ENCODE measurements around the gene MTCL1. TPM values are rescaled to one million over a fixed set of nuclear protein-coding genes. Genes with fewer than 3 reads are reported as not detected.

Gene MTCL1
- total RNA-seq, 1 experiment from 2014 or later = 50.1 TPM

DNA sequence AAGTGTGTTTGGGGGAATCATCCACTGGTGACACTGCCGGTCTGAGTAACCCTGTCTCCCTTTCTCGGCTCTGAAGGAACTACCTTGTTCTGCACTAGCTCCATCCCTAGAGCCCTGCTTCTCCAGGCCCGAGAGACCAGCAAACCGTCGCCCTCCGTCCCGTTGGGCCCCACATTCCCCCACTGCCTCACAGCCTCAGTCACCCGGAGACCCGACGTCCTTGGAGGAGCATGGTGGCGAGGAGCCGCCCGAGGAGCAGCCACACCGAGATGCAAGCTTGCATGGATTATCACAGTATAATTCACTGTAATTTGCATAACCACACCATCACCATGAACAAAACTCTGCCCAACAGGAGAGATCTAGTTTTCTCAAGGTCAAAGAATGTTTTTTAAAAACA is 126.2 kb downstream of the MTCL1 start:
- TF ChIP-seq SIN3A (IDR thresholded peaks at IDR 0.05; ENCODE audit: borderline replicate concordance, insufficient read depth, low read depth, low read length) = no peak
- TF ChIP-seq POLR2AphosphoS5 (IDR thresholded peaks at IDR 0.05; ENCODE audit: low read depth, low read length) = no peak
- TF ChIP-seq, protein P1, sequence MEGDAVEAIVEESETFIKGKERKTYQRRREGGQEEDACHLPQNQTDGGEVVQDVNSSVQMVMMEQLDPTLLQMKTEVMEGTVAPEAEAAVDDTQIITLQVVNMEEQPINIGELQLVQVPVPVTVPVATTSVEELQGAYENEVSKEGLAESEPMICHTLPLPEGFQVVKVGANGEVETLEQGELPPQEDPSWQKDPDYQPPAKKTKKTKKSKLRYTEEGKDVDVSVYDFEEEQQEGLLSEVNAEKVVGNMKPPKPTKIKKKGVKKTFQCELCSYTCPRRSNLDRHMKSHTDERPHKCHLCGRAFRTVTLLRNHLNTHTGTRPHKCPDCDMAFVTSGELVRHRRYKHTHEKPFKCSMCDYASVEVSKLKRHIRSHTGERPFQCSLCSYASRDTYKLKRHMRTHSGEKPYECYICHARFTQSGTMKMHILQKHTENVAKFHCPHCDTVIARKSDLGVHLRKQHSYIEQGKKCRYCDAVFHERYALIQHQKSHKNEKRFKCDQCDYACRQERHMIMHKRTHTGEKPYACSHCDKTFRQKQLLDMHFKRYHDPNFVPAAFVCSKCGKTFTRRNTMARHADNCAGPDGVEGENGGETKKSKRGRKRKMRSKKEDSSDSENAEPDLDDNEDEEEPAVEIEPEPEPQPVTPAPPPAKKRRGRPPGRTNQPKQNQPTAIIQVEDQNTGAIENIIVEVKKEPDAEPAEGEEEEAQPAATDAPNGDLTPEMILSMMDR (IDR thresholded peaks at IDR 0.05) = no peak
- ATAC-seq (no peak), DNase-seq (ENCODE audit: low read depth, low spot score) (no peak)
- BruUV-seq (replicated peaks) = no TSS peak
- intact Hi-C loops (cut with micrococcal nuclease; ENCODE audit: unreplicated experiment) = no loop called here
- Histone ChIP-seq H3K36me3 (ENCODE audit: control insufficient read depth, insufficient read depth, low read length) (no peaks in the 10 kb centered on the region), H3K9me3 (ENCODE audit: control insufficient read depth, insufficient read depth, low read depth, low read length) (no peaks in the 10 kb centered on the region), H3K4me3 (ENCODE audit: low read depth in 2 of 2, low read length in 2 of 2) (no peak overlapping the region), H3K27me3 (ENCODE audit: control insufficient read depth, insufficient read depth, low read length) (no peaks in the 10 kb centered on the region), H3K4me1 (ENCODE audit: control insufficient read depth, insufficient read depth, low read length) (no peaks in the 10 kb centered on the region), H3K27ac (ENCODE audit: low read length) (no peak overlapping the region)
- POLR2A ChIA-PET = no interaction called here
- in situ Hi-C loops (cut with HindIII; ENCODE audit: low pct_unique_long_range_greater_than_20kb, low sequenced_read_pairs) = no loop called here
- CTCF ChIA-PET = no interaction called here

DNA sequence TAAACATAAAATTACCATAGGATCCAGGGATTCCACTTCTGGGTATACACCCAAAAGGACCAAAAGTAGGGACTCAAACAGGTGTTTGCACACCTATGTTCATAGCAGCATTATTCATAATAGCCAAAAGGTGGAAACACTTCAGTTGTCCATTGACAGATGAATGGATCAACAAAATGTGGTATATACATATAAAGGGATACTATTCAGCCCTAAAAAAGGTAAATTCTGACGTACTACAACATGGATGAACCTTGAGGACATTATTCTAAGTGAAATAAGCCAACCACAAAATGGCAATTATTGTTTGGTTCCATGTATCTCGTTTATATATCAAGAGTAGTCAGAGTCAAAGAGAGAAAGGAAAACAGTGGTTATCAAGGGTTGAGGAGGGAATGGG is 128.1 kb downstream of the MTCL1 start:
- Histone ChIP-seq H3K27ac (ENCODE audit: low read length) (no peak overlapping the region), H3K27me3 (ENCODE audit: control insufficient read depth, insufficient read depth, low read length) (no peaks in the 10 kb centered on the region), H3K9me3 (ENCODE audit: control insufficient read depth, insufficient read depth, low read depth, low read length) (peaks cover 8% of the 10 kb centered on the region; the same call in 1 of the 2 replicates), H3K4me1 (ENCODE audit: control insufficient read depth, insufficient read depth, low read length) (no peaks in the 10 kb centered on the region), H3K4me3 (ENCODE audit: low read depth in 2 of 2, low read length in 2 of 2) (no peak overlapping the region), H3K36me3 (ENCODE audit: control insufficient read depth, insufficient read depth, low read length) (no peaks in the 10 kb centered on the region)
- ATAC-seq = no peak
- no TSS peak for BruUV-seq (replicated peaks)
- no peak for DNase-seq (ENCODE audit: low read depth, low spot score)
- ChIA-PET POLR2A (interaction anchor here (0.6 kb wide), 1 partner anchor 524 kb away, joined by 5 read pairs; no protein-coding TSS in a partner anchor), CTCF (no interaction called here)
- in situ Hi-C loops (cut with HindIII; ENCODE audit: low pct_unique_long_range_greater_than_20kb, low sequenced_read_pairs) = no loop called here
- intact Hi-C loops (cut with micrococcal nuclease; ENCODE audit: unreplicated experiment) = no loop called here
- no peak for TF ChIP-seq POLR2AphosphoS5 (IDR thresholded peaks at IDR 0.05; ENCODE audit: low read depth, low read length)
- TF ChIP-seq SIN3A (IDR thresholded peaks at IDR 0.05; ENCODE audit: borderline replicate concordance, insufficient read depth, low read depth, low read length) = no peak
- TF ChIP-seq, protein P1 (IDR thresholded peaks at IDR 0.05) = no peak
- TF ChIP-seq, protein P2, sequence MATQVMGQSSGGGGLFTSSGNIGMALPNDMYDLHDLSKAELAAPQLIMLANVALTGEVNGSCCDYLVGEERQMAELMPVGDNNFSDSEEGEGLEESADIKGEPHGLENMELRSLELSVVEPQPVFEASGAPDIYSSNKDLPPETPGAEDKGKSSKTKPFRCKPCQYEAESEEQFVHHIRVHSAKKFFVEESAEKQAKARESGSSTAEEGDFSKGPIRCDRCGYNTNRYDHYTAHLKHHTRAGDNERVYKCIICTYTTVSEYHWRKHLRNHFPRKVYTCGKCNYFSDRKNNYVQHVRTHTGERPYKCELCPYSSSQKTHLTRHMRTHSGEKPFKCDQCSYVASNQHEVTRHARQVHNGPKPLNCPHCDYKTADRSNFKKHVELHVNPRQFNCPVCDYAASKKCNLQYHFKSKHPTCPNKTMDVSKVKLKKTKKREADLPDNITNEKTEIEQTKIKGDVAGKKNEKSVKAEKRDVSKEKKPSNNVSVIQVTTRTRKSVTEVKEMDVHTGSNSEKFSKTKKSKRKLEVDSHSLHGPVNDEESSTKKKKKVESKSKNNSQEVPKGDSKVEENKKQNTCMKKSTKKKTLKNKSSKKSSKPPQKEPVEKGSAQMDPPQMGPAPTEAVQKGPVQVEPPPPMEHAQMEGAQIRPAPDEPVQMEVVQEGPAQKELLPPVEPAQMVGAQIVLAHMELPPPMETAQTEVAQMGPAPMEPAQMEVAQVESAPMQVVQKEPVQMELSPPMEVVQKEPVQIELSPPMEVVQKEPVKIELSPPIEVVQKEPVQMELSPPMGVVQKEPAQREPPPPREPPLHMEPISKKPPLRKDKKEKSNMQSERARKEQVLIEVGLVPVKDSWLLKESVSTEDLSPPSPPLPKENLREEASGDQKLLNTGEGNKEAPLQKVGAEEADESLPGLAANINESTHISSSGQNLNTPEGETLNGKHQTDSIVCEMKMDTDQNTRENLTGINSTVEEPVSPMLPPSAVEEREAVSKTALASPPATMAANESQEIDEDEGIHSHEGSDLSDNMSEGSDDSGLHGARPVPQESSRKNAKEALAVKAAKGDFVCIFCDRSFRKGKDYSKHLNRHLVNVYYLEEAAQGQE (IDR thresholded peaks at IDR 0.05; ENCODE audit: insufficient read depth in 1 of 2, low read depth in 2 of 2, low read length in 1 of 2) = no peak
- TF ChIP-seq TCF7L2 (IDR thresholded peaks at IDR 0.05; ENCODE audit: low read depth, low read length) = no peak
